HCT116 (cell line): ENCODE measurements around the gene PLPP6. TPM values are rescaled to one million over a fixed set of nuclear protein-coding genes. Genes with fewer than 3 reads are reported as not detected.

Experiments
- ATAC-seq: fragments of 200-7000 bp; cut with Tn5 transposase; 2 replicates; pipeline ENCODE4 v1.9.1; 2020; ENCODE audit warnings: mild to moderate bottlenecking, moderate library complexity
- BruUV-seq: library from RNA; stranded (reverse); fragments of 400-500 nt; replicated peaks from 2 replicates; lab custom pipeline; 2021; lab: Mats Ljungman, UMichigan
- CTCF ChIA-PET: fragments of 300-600 bp; sonication (Branson Sonifier 250); formaldehyde crosslinking; loops from one replicate; lab custom pipeline; 2021; ENCODE audit warnings: antibody characterized with exemption; lab: Charles Lee
- POLR2A ChIA-PET: fragments of 300-600, 350-600 bp; sonication (Branson Sonifier 250); formaldehyde crosslinking; loops from one replicate; lab custom pipeline; 2021; ENCODE audit warnings: antibody characterized with exemption; lab: Charles Lee
- RAD21 ChIA-PET, 2 experiments: fragments of 300-600 bp; sonication (Branson Sonifier 250); formaldehyde crosslinking; loops; one replicate each; lab custom pipeline; 2023; ENCODE audit warnings: low total read pairs in 2 of 2; ENCODE audit not compliant: uncharacterized antibody in 2 of 2, unreplicated experiment in 2 of 2, low non-redundant PET in 1 of 2; lab: Charles Lee
- DNase-seq: peaks from one replicate; pipeline ENCODE4 v3.0.0-alpha.2; 2010; ENCODE audit warnings: low read depth, low spot score
- H2AFZ ChIP-seq: fragments of 200-600 bp; shearing (Covaris generic), sonication (generic); 2 replicates; pipeline ENCODE4 v1.6.1; 2017; ENCODE audit warnings: low read depth, mixed run types, mixed read lengths, antibody characterized with exemption, low read length; ENCODE audit not compliant: poor library complexity, severe bottlenecking
- H3K27ac ChIP-seq: 2 replicates; pipeline ENCODE4 v1.5.1; 2012; ENCODE audit warnings: low read depth, low read length
- H3K27me3 ChIP-seq: fragments of 200-600 bp; sonication (generic); 2 replicates; pipeline ENCODE4 v1.6.1; 2016; ENCODE audit warnings: mixed run types, low read length, mixed read lengths; ENCODE audit not compliant: insufficient read depth
- H3K36me3 ChIP-seq, 2 experiments: fragments of 200-500 bp in 1 of 2; fragments of 200-600 bp in 1 of 2; sonication (Bioruptor generic) in 1 of 2; sonication (generic) in 1 of 2; 2 replicates each; pipeline versions ENCODE4 v1.5.1 to v1.6.1; 2014 to 2016; ENCODE audit warnings: low read length in 2 of 2, inconsistent platforms in 1 of 2, mixed read lengths in 1 of 2, mixed run types in 1 of 2; ENCODE audit not compliant: insufficient read depth in 2 of 2, control insufficient read depth in 1 of 2
- H3K4me1 ChIP-seq, 2 experiments: fragments of 200-600 bp in 1 of 2; sonication (generic) in 1 of 2; 2 replicates each; pipeline versions ENCODE4 v1.5.1 to v1.6.1; 2012 to 2017; ENCODE audit warnings: low read length in 2 of 2, inconsistent platforms in 1 of 2, mild to moderate bottlenecking in 1 of 2, mixed read lengths in 1 of 2, mixed run types in 1 of 2, moderate library complexity in 1 of 2; ENCODE audit not compliant: insufficient read depth in 2 of 2, control insufficient read depth in 1 of 2
- H3K4me2 ChIP-seq: fragments of 200-600 bp; sonication (generic); 2 replicates; pipeline ENCODE4 v1.6.1; 2017; ENCODE audit warnings: mixed run types, low read length, mixed read lengths
- H3K4me3 ChIP-seq, 2 experiments: fragments of 200-600 bp in 1 of 2; sonication (generic) in 1 of 2; replicated peaks in 1 of 2; 2 replicates each; pipeline ENCODE4 v1.5.1; 2011 to 2016; ENCODE audit warnings: low read length in 2 of 2, control low read depth in 1 of 2, low read depth in 1 of 2, mild to moderate bottlenecking in 1 of 2, mixed read lengths in 1 of 2, mixed run types in 1 of 2
- H3K79me2 ChIP-seq: fragments of 200-600 bp; sonication (generic); 2 replicates; pipeline ENCODE4 v1.6.1; 2017; ENCODE audit warnings: mild to moderate bottlenecking, mixed run types, low read length, moderate library complexity, mixed read lengths; ENCODE audit not compliant: insufficient read depth
- H3K9ac ChIP-seq: fragments of 200-600 bp; sonication (generic); 2 replicates; pipeline ENCODE4 v1.6.1; 2016; ENCODE audit warnings: low read length, mixed read lengths
- H3K9me2 ChIP-seq: fragments of 200-600 bp; sonication (generic), shearing (Covaris generic); 2 replicates; pipeline ENCODE4 v1.6.1; 2017; ENCODE audit warnings: mixed run types, mild to moderate bottlenecking, moderate library complexity; ENCODE audit not compliant: insufficient read depth
- H3K9me3 ChIP-seq, 2 experiments: fragments of 200-500 bp in 1 of 2; fragments of 200-600 bp in 1 of 2; sonication (Bioruptor generic) in 1 of 2; sonication (generic) in 1 of 2; 2 replicates each; pipeline ENCODE4 v1.6.1; 2014 to 2017; ENCODE audit warnings: low read length in 2 of 2, mixed read lengths in 2 of 2, inconsistent platforms in 1 of 2, low read depth in 1 of 2, mild to moderate bottlenecking in 1 of 2, mixed run types in 1 of 2, moderate library complexity in 1 of 2; ENCODE audit not compliant: control insufficient read depth in 1 of 2, insufficient read depth in 1 of 2
- H4K20me1 ChIP-seq: fragments of 200-600 bp; sonication (generic), shearing (Covaris generic); 2 replicates; pipeline ENCODE4 v1.6.1; 2017; ENCODE audit warnings: mixed run types, mild to moderate bottlenecking, moderate library complexity; ENCODE audit not compliant: insufficient read depth
- EGR1 ChIP-seq: IDR thresholded peaks from 2 replicates; pipeline ENCODE4 v1.6.1; 2012; ENCODE audit warnings: low read depth
- EZH2 ChIP-seq: fragments of 200-600 bp; sonication (generic); IDR thresholded peaks from 2 replicates; pipeline ENCODE4 v1.6.1; 2017; ENCODE audit warnings: antibody characterized with exemption, mixed run types
- FOSL1 ChIP-seq: IDR thresholded peaks from 2 replicates; pipeline ENCODE4 v1.6.1; 2012; ENCODE audit warnings: low read depth
- JUND ChIP-seq: IDR thresholded peaks from 2 replicates; pipeline ENCODE4 v1.6.1; 2012
- POLR2A ChIP-seq: IDR thresholded peaks from 2 replicates; pipeline ENCODE4 v1.7.0; 2011; ENCODE audit warnings: borderline replicate concordance; ENCODE audit not compliant: insufficient read depth, insufficient read length; ENCODE audit errors: extremely low read depth
- POLR2AphosphoS5 ChIP-seq: IDR thresholded peaks from 2 replicates; pipeline ENCODE4 v1.6.1; 2011; ENCODE audit warnings: mild to moderate bottlenecking, low read depth, low read length, moderate library complexity
- RAD21 ChIP-seq: IDR thresholded peaks from 2 replicates; pipeline ENCODE4 v1.6.1; 2012; ENCODE audit warnings: low read depth, mild to moderate bottlenecking
- SRF ChIP-seq: IDR thresholded peaks from 2 replicates; pipeline ENCODE4 v1.6.1; 2012; ENCODE audit warnings: low read depth
- TCF7L2 ChIP-seq: IDR thresholded peaks from 2 replicates; pipeline ENCODE4 v1.7.0; 2011; ENCODE audit warnings: borderline replicate concordance, inconsistent platforms; ENCODE audit not compliant: insufficient read depth, insufficient read length; ENCODE audit errors: extremely low read depth
- YY1 ChIP-seq: IDR thresholded peaks from 2 replicates; pipeline ENCODE4 v1.6.1; 2011; ENCODE audit warnings: low read length, low read depth, moderate library complexity, mild to moderate bottlenecking; ENCODE audit not compliant: insufficient replicate concordance; ENCODE audit errors: extremely low read depth
- ZNF274 ChIP-seq: fragments of 200-500 bp; sonication (Bioruptor generic); IDR thresholded peaks from 2 replicates; pipeline ENCODE4 v1.6.1; 2014; ENCODE audit warnings: mild to moderate bottlenecking, low read depth, low read length, inconsistent platforms
- intact Hi-C: fragments of 100-400 bp; cut with micrococcal nuclease; formaldehyde crosslinking; loops from 2 replicates; pipeline ENCODE4 v1.10.0; 2022
- total RNA-seq: library from RNA; stranded (reverse); gene quantifications from one replicate; pipeline ENCODE4 v1.2.1, GENCODE V29; 2021; ENCODE audit not compliant: unreplicated experiment
- TF ChIP-seq, protein P1 (sequence below): IDR thresholded peaks from 2 replicates; pipeline ENCODE4 v1.6.1; 2012; ENCODE audit warnings: low read depth
- TF ChIP-seq, protein P2 (sequence below): IDR thresholded peaks from 2 replicates; pipeline ENCODE4 v1.6.1; 2012

The PLPP6 gene
- total RNA-seq, 1 experiment from 2014 or later: 5.0 TPM

DNA sequence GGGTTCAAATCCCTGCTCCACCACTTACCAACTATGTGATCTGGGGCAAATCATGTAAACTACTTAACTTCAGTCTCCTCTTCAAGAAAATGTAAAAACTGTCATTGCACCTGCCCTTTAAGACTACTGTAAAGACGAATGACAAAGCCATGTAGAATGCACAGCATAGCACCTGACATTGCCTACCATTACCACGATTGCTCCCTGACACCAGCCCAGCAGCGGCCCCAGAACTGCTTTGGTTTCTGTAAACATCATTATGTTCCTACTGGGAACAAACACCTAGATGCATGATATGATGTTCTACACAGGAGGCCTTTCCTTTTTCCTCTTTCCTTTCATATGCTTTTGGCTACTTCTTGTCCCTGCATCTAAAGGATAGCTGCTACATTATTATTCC, 23.1 kb upstream of the PLPP6 start:
- H3K27ac ChIP-seq: no peak overlapping the region
- H3K4me3 ChIP-seq: no peak overlapping the region
- intact Hi-C loops: no loop called here
- ChIA-PET CTCF (interaction anchor here (2.3 kb wide), 1 partner anchor 35 kb away, joined by 12 read pairs; no protein-coding TSS in a partner anchor), RAD21 (interaction anchor here in 1 of 2 experiments (1.6 kb wide), 1 partner anchor 257 kb away, joined by 6 read pairs; no protein-coding TSS in a partner anchor), POLR2A (no interaction called here)
- no peak for TF ChIP-seq ZNF274
- no peak for TF ChIP-seq TCF7L2
- TF ChIP-seq, protein P1, sequence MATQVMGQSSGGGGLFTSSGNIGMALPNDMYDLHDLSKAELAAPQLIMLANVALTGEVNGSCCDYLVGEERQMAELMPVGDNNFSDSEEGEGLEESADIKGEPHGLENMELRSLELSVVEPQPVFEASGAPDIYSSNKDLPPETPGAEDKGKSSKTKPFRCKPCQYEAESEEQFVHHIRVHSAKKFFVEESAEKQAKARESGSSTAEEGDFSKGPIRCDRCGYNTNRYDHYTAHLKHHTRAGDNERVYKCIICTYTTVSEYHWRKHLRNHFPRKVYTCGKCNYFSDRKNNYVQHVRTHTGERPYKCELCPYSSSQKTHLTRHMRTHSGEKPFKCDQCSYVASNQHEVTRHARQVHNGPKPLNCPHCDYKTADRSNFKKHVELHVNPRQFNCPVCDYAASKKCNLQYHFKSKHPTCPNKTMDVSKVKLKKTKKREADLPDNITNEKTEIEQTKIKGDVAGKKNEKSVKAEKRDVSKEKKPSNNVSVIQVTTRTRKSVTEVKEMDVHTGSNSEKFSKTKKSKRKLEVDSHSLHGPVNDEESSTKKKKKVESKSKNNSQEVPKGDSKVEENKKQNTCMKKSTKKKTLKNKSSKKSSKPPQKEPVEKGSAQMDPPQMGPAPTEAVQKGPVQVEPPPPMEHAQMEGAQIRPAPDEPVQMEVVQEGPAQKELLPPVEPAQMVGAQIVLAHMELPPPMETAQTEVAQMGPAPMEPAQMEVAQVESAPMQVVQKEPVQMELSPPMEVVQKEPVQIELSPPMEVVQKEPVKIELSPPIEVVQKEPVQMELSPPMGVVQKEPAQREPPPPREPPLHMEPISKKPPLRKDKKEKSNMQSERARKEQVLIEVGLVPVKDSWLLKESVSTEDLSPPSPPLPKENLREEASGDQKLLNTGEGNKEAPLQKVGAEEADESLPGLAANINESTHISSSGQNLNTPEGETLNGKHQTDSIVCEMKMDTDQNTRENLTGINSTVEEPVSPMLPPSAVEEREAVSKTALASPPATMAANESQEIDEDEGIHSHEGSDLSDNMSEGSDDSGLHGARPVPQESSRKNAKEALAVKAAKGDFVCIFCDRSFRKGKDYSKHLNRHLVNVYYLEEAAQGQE: no peak
- no peak for TF ChIP-seq JUND
- no peak for TF ChIP-seq SRF
- no peaks in the 10 kb centered on the region for H3K4me1 ChIP-seq
- H3K79me2 ChIP-seq: no peaks in the 10 kb centered on the region
- H3K9me2 ChIP-seq: no peaks in the 10 kb centered on the region
- no peaks in the 10 kb centered on the region for H3K9me3 ChIP-seq
- H2AFZ ChIP-seq: no peak overlapping the region
- no peak for ATAC-seq
- DNase-seq: no peak
- BruUV-seq: no TSS peak
- H4K20me1 ChIP-seq: no peaks in the 10 kb centered on the region
- H3K36me3 ChIP-seq: no peaks in the 10 kb centered on the region
- H3K9ac ChIP-seq: no peak overlapping the region
- no peak overlapping the region for H3K4me2 ChIP-seq
- H3K27me3 ChIP-seq: no peaks in the 10 kb centered on the region

DNA sequence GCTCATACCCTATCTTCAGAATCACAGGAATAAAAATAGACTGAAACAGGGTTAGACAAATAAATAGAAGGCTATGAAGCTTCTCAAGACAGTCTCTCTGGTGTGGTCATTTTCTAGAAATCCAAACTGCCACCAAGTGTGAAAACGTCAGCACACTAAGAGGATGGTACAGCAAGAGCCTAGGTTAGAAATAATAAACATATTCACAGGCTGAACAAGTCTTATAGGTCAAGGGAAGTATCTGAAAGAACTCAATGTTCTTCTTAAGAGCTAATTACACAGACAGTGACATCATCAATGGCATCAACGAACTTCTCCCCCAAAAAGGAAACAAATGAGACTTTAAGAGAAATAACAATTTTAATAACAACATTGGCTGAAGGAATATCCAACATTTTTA, 22.7 kb upstream of the PLPP6 start:
- TF ChIP-seq EGR1 (no peak), POLR2AphosphoS5 (no peak), POLR2A (no peak), FOSL1 (no peak), YY1 (no peak), RAD21 (no peak), EZH2 (no peak), SRF (no peak)
- TF ChIP-seq, protein P2, sequence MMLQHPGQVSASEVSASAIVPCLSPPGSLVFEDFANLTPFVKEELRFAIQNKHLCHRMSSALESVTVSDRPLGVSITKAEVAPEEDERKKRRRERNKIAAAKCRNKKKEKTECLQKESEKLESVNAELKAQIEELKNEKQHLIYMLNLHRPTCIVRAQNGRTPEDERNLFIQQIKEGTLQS: no peak
- TF ChIP-seq, all 23 proteins: peak for 0
- Histone ChIP-seq H3K9me2 (no peaks in the 10 kb centered on the region), H3K27ac (no peak overlapping the region), H4K20me1 (no peaks in the 10 kb centered on the region), H3K9me3 (no peaks in the 10 kb centered on the region), H3K4me3 (no peak overlapping the region), H3K4me2 (no peak overlapping the region), H3K4me1 (no peaks in the 10 kb centered on the region), H3K9ac (no peak overlapping the region), H3K27me3 (no peaks in the 10 kb centered on the region), H2AFZ (no peak overlapping the region), H3K36me3 (no peaks in the 10 kb centered on the region), H3K79me2 (no peaks in the 10 kb centered on the region)
- intact Hi-C loops: no loop called here
- ChIA-PET RAD21 (interaction anchor here in 1 of 2 experiments (1.6 kb wide), 1 partner anchor 257 kb away, joined by 6 read pairs; no protein-coding TSS in a partner anchor), CTCF (interaction anchor here (1.3 to 2.3 kb wide), 8 partner anchors 16 to 961 kb away, joined by 4 to 20 read pairs (median 5); no protein-coding TSS in a partner anchor), POLR2A (no interaction called here)
- DNase-seq: no peak
- no TSS peak for BruUV-seq
- no peak for ATAC-seq
